GM12878 (cell line): ENCODE results near the gene VIL1. TPM values are rescaled to one million over a fixed set of nuclear protein-coding genes. Genes with fewer than 3 reads are reported as not detected.

Source experiments
- ATAC-seq: fragments of 200-7000 bp; cut with Tn5 transposase; 3 replicates; pipeline ENCODE4 v1.9.1; 2020; ENCODE audit warnings: mild to moderate bottlenecking, moderate library complexity
- BruUV-seq: library from RNA; stranded (reverse); fragments of 400-500 nt; replicated peaks from 2 replicates; lab custom pipeline; 2021; lab: Mats Ljungman, UMichigan
- CTCF ChIA-PET: fragments of 300-600 bp; sonication (Branson Sonifier 250); formaldehyde crosslinking; extraction: SDS; loops from one replicate; lab custom pipeline; 2021; ENCODE audit warnings: inconsistent platforms; lab: Yijun Ruan, JAX
- POLR2A ChIA-PET: fragments of 350-600 bp; formaldehyde crosslinking; extraction: SDS; loops from one replicate; lab custom pipeline; 2021; ENCODE audit warnings: inconsistent platforms; lab: Charles Lee
- RAD21 ChIA-PET: fragments of 300-600 bp; sonication (Branson Sonifier 250); formaldehyde crosslinking; loops from one replicate; lab custom pipeline; 2023; ENCODE audit warnings: antibody characterized with exemption; ENCODE audit not compliant: unreplicated experiment; lab: Charles Lee
- SMC1A ChIA-PET: fragments of 300-600 bp; sonication (Branson Sonifier 250); formaldehyde crosslinking; loops from one replicate; lab custom pipeline; 2023; ENCODE audit not compliant: unreplicated experiment, uncharacterized antibody; lab: Charles Lee
- DNase-seq: peaks from one replicate; pipeline ENCODE4 v3.0.0-alpha.2; 2011; ENCODE audit warnings: low read depth, low spot score
- FAIRE-seq: peaks from 3 replicates; lab custom pipeline; 2011; peaks lifted over from hg19 to GRCh38; lab: Jason Lieb, UNC
- H2AFZ ChIP-seq: 2 replicates; pipeline ENCODE4 v1.6.0; 2011; ENCODE audit warnings: low read depth, low read length, control low read depth; ENCODE audit not compliant: control insufficient read depth
- H3K27ac ChIP-seq: 2 replicates; pipeline ENCODE4 v1.5.1; 2011; ENCODE audit warnings: control low read depth; ENCODE audit not compliant: control insufficient read depth, insufficient read depth
- H3K27me3 ChIP-seq, 2 experiments: replicated peaks in 1 of 2; 2 replicates each; pipeline versions ENCODE4 v1.6.0 to v1.6.1; 2011; ENCODE audit warnings: low read length in 1 of 2; ENCODE audit not compliant: control insufficient read depth in 2 of 2, insufficient read depth in 2 of 2
- H3K36me3 ChIP-seq, 2 experiments: 2 replicates each; pipeline ENCODE4 v1.5.1; 2011; ENCODE audit warnings: low read length in 1 of 2; ENCODE audit not compliant: control insufficient read depth in 2 of 2, insufficient read depth in 2 of 2
- H3K4me1 ChIP-seq: 2 replicates; pipeline ENCODE4 v1.6.1; 2011; ENCODE audit warnings: mild to moderate bottlenecking, low read length, moderate library complexity, mixed read lengths; ENCODE audit not compliant: control insufficient read depth, insufficient read depth
- H3K4me2 ChIP-seq: 2 replicates; pipeline ENCODE4 v1.6.0; 2011; ENCODE audit warnings: control low read depth; ENCODE audit not compliant: control insufficient read depth, insufficient read depth
- H3K4me3 ChIP-seq: fragments of 200-600 bp; sonication (generic); 2 replicates; pipeline ENCODE4 v1.5.1; 2016
- H3K79me2 ChIP-seq: 2 replicates; pipeline ENCODE4 v1.6.0; 2011; ENCODE audit warnings: low read length; ENCODE audit not compliant: control insufficient read depth, insufficient read depth
- H3K9ac ChIP-seq: 2 replicates; pipeline ENCODE4 v1.8.0; 2011; ENCODE audit warnings: low read length, control low read depth, mixed read lengths; ENCODE audit not compliant: control insufficient read depth, insufficient read depth
- H3K9me3 ChIP-seq: replicated peaks from 3 replicates; pipeline ENCODE4 v1.5.1; 2011; ENCODE audit warnings: mild to moderate bottlenecking, low read length; ENCODE audit not compliant: control insufficient read depth, insufficient read depth
- H4K20me1 ChIP-seq: 2 replicates; pipeline ENCODE4 v1.6.0; 2011; ENCODE audit not compliant: control insufficient read depth, insufficient read depth
- CHD4 ChIP-seq: fragments of 200-600 bp; sonication (generic); IDR thresholded peaks from 2 replicates; pipeline ENCODE4 v1.6.1; 2016; ENCODE audit warnings: mild to moderate bottlenecking
- WGBS: methylation state at CpG from one replicate; pipeline ENCODE4 v1.1.6; 2016; ENCODE audit warnings: low lambda C conversion rate; ENCODE audit not compliant: insufficient replicate concordance, insufficient coverage; ENCODE audit errors: missing lambda C conversion rate; 5-methylcytosine and 5-hydroxymethylcytosine counted together
- in situ Hi-C: fragments of 300-500 bp; cut with MboI; formaldehyde crosslinking; loops from 9 replicates; pipeline ENCODE4 v1.14.3; 2018; ENCODE audit warnings: mixed read lengths
- intact Hi-C: fragments of 100-400 bp; cut with micrococcal nuclease; formaldehyde crosslinking; loops from one replicate; pipeline ENCODE4 v1.14.2; 2022; ENCODE audit not compliant: unreplicated experiment
- polyA plus RNA-seq, 11 experiments: library from polyadenylated mRNA; depleted of rRNA in 4 of 11; unstranded in 6 of 11; stranded (reverse) in 5 of 11; fragments of >200 nt; fragmentation: Nextera tagmentation in 4 of 11; fragmentation: Illumina TruSeq in 1 of 11; extraction: Ambion mirVana in 4 of 11; extraction: Trizol in 1 of 11; gene quantifications; 1 replicate in 1 of 11; 2 replicates in 10 of 11; pipeline versions ENCODE4 v1.2.1 to v1.2.3, GENCODE V29; 2011 to 2016; ENCODE audit warnings: inconsistent platforms in 2 of 11, missing spikeins in 2 of 11, low read depth in 1 of 11
- total RNA-seq, 4 experiments: library from RNA; depleted of rRNA in 3 of 4; stranded (reverse); fragments of >200 nt in 3 of 4; fragmentation: Illumina TruSeq in 1 of 4; extraction: Trizol in 1 of 4; gene quantifications; 2 replicates each; pipeline versions ENCODE4 v1.2.1 to v1.2.3, GENCODE V29; 2013 to 2021
- TF ChIP-seq, protein P1 (sequence below): IDR thresholded peaks from 2 replicates; pipeline ENCODE4 v1.6.1; 2011; ENCODE audit warnings: borderline replicate concordance, low read depth, mild to moderate bottlenecking, moderate library complexity, low read length; ENCODE audit not compliant: insufficient read depth, poor library complexity, severe bottlenecking
- TF ChIP-seq, protein P2 (sequence below): IDR thresholded peaks from 2 replicates; pipeline ENCODE4 v1.6.1; 2011; ENCODE audit warnings: mild to moderate bottlenecking, low read depth, low read length, moderate library complexity; ENCODE audit not compliant: insufficient replicate concordance

VIL1 gene
- total and polyA plus RNA-seq, 10 of the 15 experiments (the other 5 are each of a cell fraction or from before 2014, with no cell fraction given), result 0.03 to 1.9 (median 0.33) TPM

DNA sequence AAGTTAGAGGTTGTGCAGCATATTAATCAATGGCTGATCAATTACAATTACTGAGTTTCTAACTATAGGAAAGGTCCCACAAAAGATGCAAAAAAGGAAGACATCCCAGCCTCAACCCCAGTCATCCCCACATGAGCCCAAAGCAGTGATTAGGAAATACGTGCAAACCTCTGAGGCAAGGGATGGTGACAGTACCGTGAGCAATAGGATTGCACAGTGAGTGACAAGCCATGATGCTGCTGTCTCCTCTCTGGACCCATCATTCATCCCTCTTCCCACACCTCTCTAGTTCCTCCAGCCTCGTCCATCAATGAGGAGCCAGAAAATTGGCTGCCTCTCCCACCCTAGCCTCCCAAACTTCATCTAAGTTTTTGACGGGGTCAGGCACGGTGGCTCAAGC is 40.9 kb upstream of the VIL1 start:
- Histone ChIP-seq H3K9me3 (no peaks in the 10 kb centered on the region), H3K27ac (no peak overlapping the region), H3K9ac (no peak overlapping the region), H3K27me3 (no peaks in the 10 kb centered on the region; a peak in 1 of 4 replicates), H4K20me1 (no peaks in the 10 kb centered on the region), H3K4me1 (no peaks in the 10 kb centered on the region), H3K36me3 (no peaks in the 10 kb centered on the region), H3K79me2 (no peaks in the 10 kb centered on the region), H3K4me2 (no peak overlapping the region), H2AFZ (no peak overlapping the region), H3K4me3 (no peak overlapping the region)
- DNase-seq (no peak), ATAC-seq (no peak), FAIRE-seq (no peak)
- intact Hi-C loops, result no loop called here
- ChIA-PET SMC1A (interaction anchor here (0.6 to 0.9 kb wide), 2 partner anchors 47 to 97 kb away, joined by 3 to 4 read pairs; no protein-coding TSS in a partner anchor), POLR2A (no interaction called here), CTCF (interaction anchor here (0.6 kb wide), 1 partner anchor 14 kb away, joined by 4 read pairs; no protein-coding TSS in a partner anchor), RAD21 (no interaction called here)
- 77% methylated on average over 5 of the region's 5 CpGs for WGBS
- no peak for TF ChIP-seq CHD4
- TF ChIP-seq, protein P1, sequence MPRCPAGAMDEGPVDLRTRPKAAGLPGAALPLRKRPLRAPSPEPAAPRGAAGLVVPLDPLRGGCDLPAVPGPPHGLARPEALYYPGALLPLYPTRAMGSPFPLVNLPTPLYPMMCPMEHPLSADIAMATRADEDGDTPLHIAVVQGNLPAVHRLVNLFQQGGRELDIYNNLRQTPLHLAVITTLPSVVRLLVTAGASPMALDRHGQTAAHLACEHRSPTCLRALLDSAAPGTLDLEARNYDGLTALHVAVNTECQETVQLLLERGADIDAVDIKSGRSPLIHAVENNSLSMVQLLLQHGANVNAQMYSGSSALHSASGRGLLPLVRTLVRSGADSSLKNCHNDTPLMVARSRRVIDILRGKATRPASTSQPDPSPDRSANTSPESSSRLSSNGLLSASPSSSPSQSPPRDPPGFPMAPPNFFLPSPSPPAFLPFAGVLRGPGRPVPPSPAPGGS, result peak; percentile 87
- TF ChIP-seq, protein P2, sequence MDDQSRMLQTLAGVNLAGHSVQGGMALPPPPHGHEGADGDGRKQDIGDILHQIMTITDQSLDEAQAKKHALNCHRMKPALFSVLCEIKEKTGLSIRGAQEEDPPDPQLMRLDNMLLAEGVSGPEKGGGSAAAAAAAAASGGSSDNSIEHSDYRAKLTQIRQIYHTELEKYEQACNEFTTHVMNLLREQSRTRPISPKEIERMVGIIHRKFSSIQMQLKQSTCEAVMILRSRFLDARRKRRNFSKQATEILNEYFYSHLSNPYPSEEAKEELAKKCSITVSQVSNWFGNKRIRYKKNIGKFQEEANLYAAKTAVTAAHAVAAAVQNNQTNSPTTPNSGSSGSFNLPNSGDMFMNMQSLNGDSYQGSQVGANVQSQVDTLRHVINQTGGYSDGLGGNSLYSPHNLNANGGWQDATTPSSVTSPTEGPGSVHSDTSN, result peak; percentile 9
- BruUV-seq, result no TSS peak
- in situ Hi-C loops, result loop anchor here (25.0 kb wide), 1 partner anchor 91 kb away; the partner anchor contains the start of gene TMBIM1
